ENCODE measurements around the gene CMTR1. TPM values are rescaled to one million over a fixed set of nuclear protein-coding genes. Genes with fewer than 3 reads are reported as not detected.

The CMTR1 gene
- total and polyA plus RNA-seq, 9 donors, result 18.7 to 45.0 (median 38.4) TPM

GRCh38 chr6:37406726-37407341 lies 26.2 kb upstream of the CMTR1 start:
- Histone ChIP-seq H3K4me3 (no peak overlapping the region), H3K36me3 (no peaks in the 10 kb centered on the region), H3K27ac (no peak overlapping the region), H3K9me3 (no peaks in the 10 kb centered on the region), H3K4me1 (ENCODE audit: insufficient read depth) (no peaks in the 10 kb centered on the region), H3K27me3 (no peaks in the 10 kb centered on the region)
- intact Hi-C loops (cut with DNase I), result no loop called here
- DNase-seq, result no peak
- WGBS, 3 donors, result 27 to 39% (median 31%) methylated on average over 3 of the region's 3 CpGs
- TF ChIP-seq EP300 (IDR thresholded peaks at IDR 0.05), result no peak
- no peak for TF ChIP-seq POLR2A (IDR thresholded peaks at IDR 0.05)
- TF ChIP-seq CTCF (IDR thresholded peaks at IDR 0.05), result no peak

- DNase-seq, result no peak
- WGBS, 3 donors, result 78 to 81% (median 80%) methylated on average over 5 of the region's 5 CpGs
- Histone ChIP-seq H3K4me3 (no peak overlapping the region), H3K36me3 (no peaks in the 10 kb centered on the region), H3K4me1 (ENCODE audit: insufficient read depth) (no peaks in the 10 kb centered on the region), H3K27me3 (no peaks in the 10 kb centered on the region), H3K9me3 (no peaks in the 10 kb centered on the region), H3K27ac (no peak overlapping the region)
- intact Hi-C loops (cut with DNase I), result no loop called here
- TF ChIP-seq EP300 (IDR thresholded peaks at IDR 0.05) (no peak), CTCF (IDR thresholded peaks at IDR 0.05) (no peak), POLR2A (IDR thresholded peaks at IDR 0.05) (no peak)
These were observed 25.1 kb upstream of the CMTR1 start for GRCh38 chr6:37407948-37408347.

- intact Hi-C loops (cut with DNase I), result no loop called here
These were observed 23.5 kb upstream of the CMTR1 start for GRCh38 chr6:37409501-37409900.

GRCh38 chr6:37417393-37417792 lies 15.6 kb upstream of the CMTR1 start:
- no peaks in the 10 kb centered on the region for H3K36me3 ChIP-seq
- no peak overlapping the region for H3K27ac ChIP-seq
- intact Hi-C loops (cut with DNase I), result no loop called here
- H3K27me3 ChIP-seq, result no peaks in the 10 kb centered on the region
- no peak overlapping the region for H3K4me3 ChIP-seq
- TF ChIP-seq POLR2A (IDR thresholded peaks at IDR 0.05) (no peak), CTCF (IDR thresholded peaks at IDR 0.05) (no peak), EP300 (IDR thresholded peaks at IDR 0.05) (no peak)
- no peaks in the 10 kb centered on the region for H3K4me1 ChIP-seq (ENCODE audit: insufficient read depth)
- 47 to 98% (median 97%) methylated on average over 2 of the region's 2 CpGs for WGBS, 3 donors
- H3K9me3 ChIP-seq, result no peaks in the 10 kb centered on the region
- DNase-seq, result no peak

More at GRCh38 chr6:37409501-37409900, 23.5 kb upstream of the CMTR1 start:
- H3K27me3 ChIP-seq, result no peaks in the 10 kb centered on the region
- no peak overlapping the region for H3K4me3 ChIP-seq
- H3K9me3 ChIP-seq, result no peaks in the 10 kb centered on the region
- H3K4me1 ChIP-seq (ENCODE audit: insufficient read depth), result no peaks in the 10 kb centered on the region
- WGBS, 3 donors, result 93 to 98% (median 95%) methylated on average over 1 of the region's 1 CpG
- no peak overlapping the region for H3K27ac ChIP-seq
- TF ChIP-seq CTCF (IDR thresholded peaks at IDR 0.05), result no peak
- TF ChIP-seq EP300 (IDR thresholded peaks at IDR 0.05), result no peak
- no peak for TF ChIP-seq POLR2A (IDR thresholded peaks at IDR 0.05)
- H3K36me3 ChIP-seq, result no peaks in the 10 kb centered on the region
- no peak for DNase-seq

Measured in ovary (tissue), 9 donors.